HK-2 (cell line): Measurements from ENCODE around the gene PNLIPRP3.
"Not testable (repeated sequence)": the region's sequence is repeated elsewhere in the genome, so short reads cannot be mapped to it uniquely, and the experiment has no call there.

Experiments used
- DNase-seq: peaks from one replicate; pipeline ENCODE4 v3.0.0-alpha.2; 2018; ENCODE audit not compliant: unreplicated experiment

The PNLIPRP3 gene

GRCh38 chr10:116427671-116428070 lies at the start of gene PNLIPRP3:
Gene PNLIPRP3, plus strand, starts transcription at chr10:116427847. Its CDS starts 166 bp downstream, at chr10:116428013.
- no peak for DNase-seq

GRCh38 chr10:116382290-116382689 lies 45.4 kb upstream of the PNLIPRP3 start:
- DNase-seq = no peak

- no peak for DNase-seq
Measured at GRCh38 chr10:116385311-116385710, 42.3 kb upstream of the PNLIPRP3 start.

DNA sequence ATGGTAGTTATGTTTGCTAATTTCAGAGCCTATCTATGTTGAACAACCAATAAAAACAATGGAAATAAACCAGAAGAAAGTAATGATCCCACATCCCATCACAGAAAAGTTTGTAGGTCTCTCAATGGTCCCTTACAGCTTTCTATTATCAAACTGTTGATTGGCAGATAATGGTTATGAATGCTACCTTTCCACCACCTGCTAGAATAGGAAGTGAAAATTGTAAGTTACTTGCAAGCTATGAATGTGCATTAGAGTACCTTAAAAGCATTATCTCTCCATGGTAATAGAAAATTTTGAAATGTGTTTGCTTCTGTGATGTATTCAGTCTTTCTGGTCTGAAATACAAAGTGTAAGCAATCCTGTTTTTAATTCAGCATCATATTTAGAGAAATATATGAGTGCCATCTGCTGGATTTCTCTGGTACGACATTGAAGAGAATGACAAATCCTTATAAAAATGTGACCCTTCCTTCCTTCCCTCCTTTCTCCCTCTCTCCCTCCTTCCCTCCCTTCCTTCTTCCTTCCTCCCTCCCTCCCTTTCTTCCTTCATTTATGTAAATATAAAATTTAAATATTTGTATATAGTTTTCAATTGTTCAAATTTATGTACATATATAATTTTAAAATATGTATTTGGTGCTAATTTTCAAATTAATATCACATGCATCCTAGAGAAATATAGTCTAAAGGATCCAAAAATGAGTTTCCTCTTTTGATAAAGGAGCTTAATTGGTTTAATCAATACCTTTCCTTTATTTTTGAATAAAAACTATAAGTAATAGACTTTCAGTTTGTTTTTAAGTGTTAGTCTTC lies 41.4 kb upstream of the PNLIPRP3 start:
- DNase-seq = no peak

DNA sequence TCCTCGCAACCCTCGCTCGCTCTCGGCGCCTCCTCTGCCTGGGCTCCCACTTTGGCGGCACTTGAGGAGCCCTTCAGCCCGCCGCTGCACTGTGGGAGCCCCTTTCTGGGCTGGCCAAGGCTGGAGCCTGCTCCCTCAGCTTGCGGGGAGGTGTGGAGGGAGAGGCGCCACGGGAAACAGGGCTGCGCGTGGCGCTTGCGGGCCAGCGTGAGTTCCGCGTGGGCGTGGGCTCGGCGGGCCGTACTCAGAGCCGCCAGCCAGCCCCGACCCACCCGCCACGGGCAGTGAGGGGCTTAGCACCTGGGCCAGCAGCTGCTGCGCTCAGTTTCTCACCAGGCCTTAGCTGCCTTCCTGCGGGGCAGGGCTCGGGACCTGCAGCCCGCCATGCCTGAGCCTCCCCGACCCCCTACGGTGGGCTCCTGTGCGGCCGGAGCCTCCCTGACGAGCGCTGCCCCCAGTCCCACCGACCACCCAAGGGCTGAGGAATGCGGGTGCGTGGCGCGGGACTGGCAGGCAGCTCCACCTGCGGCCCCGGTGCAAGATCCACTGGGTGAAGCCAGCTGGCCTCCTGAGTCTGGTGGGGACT lies 34.3 kb upstream of the PNLIPRP3 start:
- not testable (repeated sequence) for DNase-seq

DNA sequence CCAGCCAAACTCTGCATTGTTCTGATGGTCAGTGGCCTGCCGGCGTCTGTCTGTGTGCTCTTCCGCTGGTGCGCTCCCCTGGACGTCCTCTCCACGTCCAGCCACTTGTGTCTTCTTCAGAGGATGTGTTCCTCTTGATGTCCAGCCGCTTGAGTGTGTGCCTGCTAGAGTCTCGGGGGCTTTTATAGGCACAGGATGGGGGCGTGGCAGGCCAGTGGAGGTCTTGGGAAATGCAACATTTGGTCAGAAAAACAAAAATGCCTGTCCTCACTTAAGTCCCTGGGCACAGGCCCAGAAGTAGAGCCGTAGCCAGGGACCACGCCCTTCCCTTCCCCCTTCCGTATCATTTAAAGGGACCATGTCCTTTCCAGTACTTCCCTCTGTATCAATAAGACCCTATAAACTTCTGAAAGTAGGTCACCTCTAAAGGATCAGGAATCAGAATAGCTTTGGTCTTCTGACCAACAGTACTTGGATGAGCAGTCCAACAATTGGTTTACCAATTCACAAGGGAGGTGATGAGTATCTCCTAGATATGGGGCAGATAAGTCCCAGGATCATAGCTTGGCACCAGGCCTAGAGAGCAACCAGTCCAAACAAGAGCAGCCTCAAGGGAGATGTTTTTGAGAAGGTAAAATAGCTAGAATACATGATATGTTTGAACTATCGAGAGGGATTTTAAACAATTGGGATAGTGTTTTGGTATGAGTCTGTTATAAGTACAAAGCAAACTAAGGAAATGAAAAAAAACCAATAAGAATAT lies 32.2 kb upstream of the PNLIPRP3 start:
- DNase-seq = no peak

DNA sequence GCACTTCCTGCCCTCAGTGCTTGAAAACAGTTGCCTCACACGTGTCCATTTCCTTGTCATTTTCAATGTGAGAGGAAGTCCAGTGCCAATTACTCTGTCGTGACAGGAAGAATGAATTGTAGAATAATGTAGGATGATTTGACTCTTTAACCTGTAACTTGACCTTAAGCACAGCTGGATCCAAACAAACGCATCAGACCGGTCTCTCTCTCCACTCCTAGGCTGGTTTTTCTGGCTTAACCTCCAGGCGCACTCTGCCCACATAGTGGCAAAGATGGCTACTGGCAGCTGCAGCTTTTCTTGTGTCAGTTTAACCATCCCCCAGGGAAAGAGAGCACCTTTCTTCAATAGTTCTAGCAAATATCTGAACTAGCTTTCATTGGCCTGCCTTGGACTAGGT lies 29.4 kb upstream of the PNLIPRP3 start:
- no peak for DNase-seq

GRCh38 chr10:116402858-116403257 lies 24.8 kb upstream of the PNLIPRP3 start:
- no peak for DNase-seq

DNA sequence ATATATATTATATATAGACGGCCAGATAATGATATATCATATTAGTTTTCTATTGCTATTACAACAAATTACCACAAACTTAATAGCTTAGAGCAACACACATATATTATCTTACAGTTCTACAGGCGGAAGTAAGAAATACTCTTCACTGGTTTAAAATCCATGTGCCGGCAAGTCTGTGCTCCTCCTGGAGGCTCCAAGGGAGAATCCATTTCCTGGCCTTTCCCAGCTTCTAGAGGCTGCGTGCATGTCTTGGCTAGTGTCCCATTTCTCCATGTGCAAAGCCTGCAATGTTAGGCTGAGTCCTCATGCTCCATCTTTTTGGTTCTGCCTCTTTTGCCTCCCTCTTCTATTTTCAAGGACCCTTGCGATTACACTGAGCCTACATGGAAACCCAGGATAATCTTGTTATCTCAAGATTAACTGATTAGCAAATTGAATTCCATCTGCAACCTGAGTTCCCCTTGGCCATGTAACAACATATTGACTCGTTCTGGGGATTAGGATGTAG lies 23.9 kb upstream of the PNLIPRP3 start:
- DNase-seq = no peak

DNA sequence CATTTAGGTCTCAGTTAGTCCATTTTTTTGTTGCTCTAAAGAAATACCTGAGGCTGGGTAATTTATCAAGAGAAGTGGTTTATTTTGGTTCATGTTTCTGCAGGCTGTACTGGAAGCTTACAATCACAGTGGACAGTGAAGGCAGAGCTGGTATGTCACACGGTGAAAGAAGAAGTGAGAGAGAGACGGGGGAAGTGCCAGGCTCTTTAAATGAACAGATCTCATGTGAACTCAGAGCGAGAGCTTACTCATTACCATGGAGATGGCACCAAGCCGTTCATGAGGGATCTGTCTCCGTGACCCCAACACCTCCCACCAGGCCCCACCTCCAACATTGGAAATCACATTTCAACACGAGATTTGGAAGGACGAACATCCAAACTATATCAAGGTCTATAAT lies 18.9 kb upstream of the PNLIPRP3 start:
- no peak for DNase-seq

GRCh38 chr10:116410351-116410750 lies 17.3 kb upstream of the PNLIPRP3 start:
- DNase-seq = no peak

- no peak for DNase-seq
Measured at GRCh38 chr10:116417821-116418220, 9.8 kb upstream of the PNLIPRP3 start.

DNA sequence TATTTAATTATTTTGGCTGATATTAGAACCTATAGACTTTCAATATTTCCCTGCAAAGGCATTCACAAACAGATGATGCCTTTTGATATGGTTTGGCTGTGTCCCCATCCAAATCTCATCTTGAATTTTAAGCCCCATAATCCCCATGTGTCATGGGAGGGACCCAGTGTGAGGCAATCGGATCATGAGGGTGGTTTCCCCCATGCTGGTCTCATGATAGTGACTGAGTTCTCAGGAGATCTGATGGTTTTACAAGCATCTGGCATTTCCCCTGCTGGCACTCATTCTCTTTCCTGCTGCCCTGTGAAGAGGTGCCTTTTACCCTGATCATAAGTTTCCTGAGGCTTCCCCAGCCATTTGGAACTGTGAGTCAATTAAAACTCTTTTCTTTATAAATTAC lies 9.3 kb upstream of the PNLIPRP3 start:
- no peak for DNase-seq

DNA sequence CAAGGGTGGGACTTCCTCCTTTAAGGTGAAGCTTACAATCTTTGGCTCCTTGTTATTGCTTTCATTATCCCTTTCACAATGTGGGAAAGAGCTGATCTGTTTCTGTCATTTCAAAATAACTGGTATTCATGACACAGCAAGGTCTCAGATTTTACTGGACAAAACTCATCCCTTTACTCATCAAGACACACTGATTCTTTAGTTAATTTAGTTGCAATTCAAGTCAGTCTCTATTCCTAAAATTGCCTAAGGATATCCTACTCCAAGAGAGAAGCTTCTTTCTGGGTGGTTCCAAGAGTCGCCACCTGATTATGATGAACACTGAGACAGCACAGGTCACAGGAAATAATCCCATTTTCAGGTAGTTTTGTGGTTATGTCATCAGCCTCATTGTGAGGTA lies 5.8 kb upstream of the PNLIPRP3 start:
- DNase-seq = no peak

DNA sequence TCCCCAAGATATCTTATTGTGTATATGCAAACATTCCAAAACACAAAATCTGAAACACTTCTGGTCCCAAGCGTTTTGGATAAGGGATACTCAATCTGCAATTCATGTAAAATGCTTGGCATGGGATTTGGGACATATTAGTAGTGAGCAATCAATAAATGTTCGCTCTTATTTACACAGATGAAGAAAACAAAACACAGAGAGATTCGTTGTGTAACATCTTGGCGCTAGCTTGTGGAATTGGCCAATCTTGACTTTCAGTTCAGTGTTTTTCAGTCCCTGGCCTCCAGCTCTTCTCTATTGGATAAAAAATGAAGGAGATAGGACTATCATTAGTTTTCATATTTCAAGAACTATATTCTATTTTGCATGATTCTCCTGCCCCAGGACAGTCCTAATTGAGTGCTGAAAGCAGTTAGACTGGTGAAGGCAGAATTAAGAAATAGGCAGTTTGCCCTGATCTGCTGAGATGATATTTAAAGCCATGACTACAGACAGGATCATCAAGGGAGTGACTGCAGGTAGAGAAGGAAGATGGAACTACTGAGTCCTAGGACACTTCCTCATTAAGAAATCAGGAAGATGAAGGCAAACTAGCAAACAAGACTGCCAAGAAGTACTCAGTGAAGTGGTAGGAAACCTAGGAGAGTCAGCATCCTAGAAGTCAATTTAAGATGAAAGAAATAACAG lies 1.8 kb downstream of the PNLIPRP3 start:
- DNase-seq = no peak

GRCh38 chr10:116430288-116430687 lies 2.6 kb downstream of the PNLIPRP3 start:
- DNase-seq = no peak

DNA sequence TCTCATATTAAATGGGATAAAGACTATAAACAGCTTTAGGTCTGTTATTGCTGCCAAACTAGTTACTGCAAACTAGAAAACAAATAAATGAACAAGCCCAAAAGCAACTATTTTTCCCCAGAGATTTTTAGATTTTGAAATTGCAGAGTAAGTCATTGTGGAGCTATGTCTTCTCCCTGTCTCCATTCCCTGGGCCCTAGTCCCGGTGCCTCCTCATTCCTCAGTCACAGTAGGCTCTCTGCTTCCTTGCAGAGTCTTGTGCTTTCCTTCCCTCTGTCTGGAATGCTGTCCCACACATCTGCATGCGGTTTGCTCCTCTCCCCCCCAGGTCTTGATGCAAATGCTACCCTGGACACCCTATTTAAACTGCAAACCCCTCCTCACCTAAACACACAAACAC lies 4.0 kb downstream of the PNLIPRP3 start:
- DNase-seq = no peak

DNA sequence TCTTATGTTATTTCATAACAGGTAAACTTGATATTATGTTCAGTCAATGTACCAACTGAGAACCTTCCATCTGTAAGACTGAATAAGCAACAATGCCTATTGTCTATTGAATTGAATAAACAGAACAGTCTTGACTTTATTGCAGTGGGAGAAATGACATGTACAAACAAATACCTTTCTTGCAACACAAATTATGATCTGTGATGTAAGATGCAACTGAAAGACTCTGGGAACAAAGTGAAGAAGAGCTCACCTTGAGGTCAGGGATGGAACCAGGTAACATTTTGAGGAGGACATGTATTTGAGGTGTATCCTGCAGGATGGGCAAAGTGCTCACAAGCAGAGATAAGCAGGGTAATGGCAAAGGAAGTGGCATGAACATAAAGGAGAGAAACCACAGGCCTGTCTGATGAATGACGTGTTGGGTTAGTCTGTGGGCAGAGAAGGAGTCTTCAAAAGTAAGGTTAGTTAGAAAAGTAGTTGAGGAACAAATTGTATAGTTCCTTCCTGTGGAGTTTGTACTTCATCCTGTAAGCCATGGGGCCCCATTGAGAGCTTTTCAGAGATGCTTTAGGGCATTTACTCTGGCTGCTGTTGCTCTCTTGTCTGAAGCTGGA lies 9.5 kb downstream of the PNLIPRP3 start:
- DNase-seq = no peak

DNA sequence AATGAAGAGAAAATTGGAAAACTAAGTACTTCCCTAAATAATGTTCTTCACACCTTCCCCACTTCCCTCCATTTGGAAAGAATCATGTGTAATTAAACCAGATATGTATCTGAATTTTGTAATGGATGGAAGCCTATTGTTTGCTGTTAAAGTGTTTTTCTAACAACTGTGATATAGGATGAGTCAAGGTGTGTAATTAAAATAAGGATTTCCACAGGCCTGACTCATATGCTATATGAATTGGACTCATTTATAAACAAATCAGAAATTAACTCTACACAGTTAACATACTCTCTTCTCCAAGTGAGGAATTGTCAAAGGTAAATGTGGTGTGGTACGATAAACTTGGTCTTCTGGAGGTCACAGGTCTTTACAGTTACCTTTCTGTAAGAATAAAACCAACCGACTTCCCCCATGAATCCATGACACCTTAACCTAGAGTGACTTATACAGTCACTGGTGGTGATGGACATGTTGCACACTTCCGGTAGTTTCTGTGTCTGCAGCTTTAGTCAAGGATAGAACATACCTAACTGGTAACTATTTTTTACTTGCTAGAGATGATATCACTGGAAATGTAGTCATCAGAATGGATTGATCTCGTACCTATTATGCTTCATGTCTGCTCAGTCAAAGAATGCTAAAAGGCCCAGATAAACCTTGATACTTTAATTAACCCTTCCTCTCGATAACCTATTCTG lies 12.8 kb downstream of the PNLIPRP3 start:
- no peak for DNase-seq

DNA sequence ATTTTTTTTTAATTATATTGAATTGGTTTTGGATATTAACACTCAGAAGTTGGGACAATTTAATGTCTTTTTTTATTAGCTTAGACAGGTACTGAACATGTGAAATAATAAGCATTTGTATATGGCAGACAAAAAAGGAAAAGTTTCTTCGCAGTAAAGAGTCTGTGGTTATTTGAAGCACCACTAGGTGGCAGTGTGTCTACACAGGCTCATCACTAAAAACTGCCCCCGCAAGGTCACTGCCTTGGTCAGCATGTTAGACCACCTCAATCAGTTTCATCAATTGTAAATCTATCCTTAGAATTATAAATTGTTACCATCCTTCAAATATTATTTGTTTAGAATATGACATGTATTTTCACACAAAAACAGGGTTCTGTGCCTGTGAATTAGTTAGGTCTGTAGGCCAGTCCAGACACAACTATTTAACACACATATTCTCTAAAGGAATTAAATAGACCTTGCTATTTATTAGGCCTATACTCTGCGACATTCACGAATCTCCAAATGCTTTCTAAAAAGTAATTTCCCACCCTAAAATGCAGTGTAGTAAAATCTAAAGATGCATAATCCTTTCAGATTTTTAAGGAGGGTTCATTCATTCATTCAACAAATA lies 17.0 kb downstream of the PNLIPRP3 start:
- peak; percentile 10 for DNase-seq
